WTC11 (cell line): ENCODE measurements around the gene LTBP3. TPM values are rescaled to one million over a fixed set of nuclear protein-coding genes. Genes with fewer than 3 reads are reported as not detected.

Source experiments
- ATAC-seq: fragments of 200-7000 bp; cut with Tn5 transposase; 2 replicates; pipeline ENCODE4 v1.10.0; 2021; ENCODE audit warnings: mild to moderate bottlenecking, moderate library complexity
- CTCF ChIA-PET: fragments of 300-600 bp; sonication (Branson Sonifier 250); formaldehyde crosslinking; loops from one replicate; lab custom pipeline; 2021; ENCODE audit warnings: antibody characterized with exemption; lab: Charles Lee
- POLR2A ChIA-PET: fragments of 350-600 bp; sonication (Branson Sonifier 250); formaldehyde crosslinking; loops from one replicate; lab custom pipeline; 2021; ENCODE audit warnings: antibody characterized with exemption; lab: Charles Lee
- DNase-seq: peaks from one replicate; pipeline ENCODE4 v3.0.0; 2021; ENCODE audit warnings: low spot score
- H3K27ac Mint-ChIP-seq: 2 replicates; pipeline ENCODE4 v1.8.0; 2021; ENCODE audit warnings: mixed read lengths
- H3K27me3 Mint-ChIP-seq: 2 replicates; pipeline ENCODE4 v1.8.0; 2021; ENCODE audit warnings: low read depth, mild to moderate bottlenecking, moderate library complexity, mixed read lengths
- H3K36me3 Mint-ChIP-seq: 2 replicates; pipeline ENCODE4 v1.8.0; 2021; ENCODE audit warnings: mixed read lengths
- H3K4me1 Mint-ChIP-seq: 2 replicates; pipeline ENCODE4 v1.8.0; 2022; ENCODE audit warnings: mixed read lengths
- H3K4me3 Mint-ChIP-seq: 2 replicates; pipeline ENCODE4 v1.8.0; 2021; ENCODE audit warnings: mild to moderate bottlenecking, moderate library complexity, mixed read lengths
- H3K9me3 Mint-ChIP-seq: 2 replicates; pipeline ENCODE4 v1.8.0; 2021; ENCODE audit warnings: mixed read lengths
- ARID4B ChIP-seq: sonication (generic); formaldehyde crosslinking; IDR thresholded peaks from 2 replicates; pipeline ENCODE4 v1.8.0; 2023; ENCODE audit warnings: missing genetic modification reagents, mild to moderate bottlenecking, borderline replicate concordance
- CDX4 ChIP-seq: fragments of 250-450 bp; sonication (Bioruptor Pico); IDR thresholded peaks from 2 replicates; pipeline ENCODE4 v1.9.0; 2021; ENCODE audit warnings: moderate library complexity, mild to moderate bottlenecking, inconsistent platforms, borderline replicate concordance
- E2F5 ChIP-seq: sonication (generic); formaldehyde crosslinking; IDR thresholded peaks from 2 replicates; pipeline ENCODE4 v1.8.1; 2022; ENCODE audit warnings: mild to moderate bottlenecking, moderate library complexity, missing genetic modification reagents
- ERG ChIP-seq: fragments of 250-450 bp; sonication (Bioruptor Pico); IDR thresholded peaks from 2 replicates; pipeline ENCODE4 v1.8.0; 2021; ENCODE audit warnings: mild to moderate bottlenecking
- FOXJ3 ChIP-seq: sonication (generic); formaldehyde crosslinking; IDR thresholded peaks from 2 replicates; pipeline ENCODE4 v1.9.0; 2021; ENCODE audit warnings: missing genetic modification reagents, mild to moderate bottlenecking, borderline replicate concordance
- HMGA2 ChIP-seq: fragments of 250-450 bp; sonication (Bioruptor Pico); IDR thresholded peaks from 2 replicates; pipeline ENCODE4 v1.4.0; 2021; ENCODE audit warnings: mild to moderate bottlenecking, moderate library complexity
- JAZF1 ChIP-seq: fragments of 250-450 bp; sonication (Bioruptor Pico); IDR thresholded peaks from 2 replicates; pipeline ENCODE4 v1.9.0; 2021; ENCODE audit warnings: moderate library complexity, mild to moderate bottlenecking, inconsistent platforms
- KAT7 ChIP-seq: sonication (generic); formaldehyde crosslinking; IDR thresholded peaks from 2 replicates; pipeline ENCODE4 v1.8.1; 2023; ENCODE audit warnings: missing genetic modification reagents, mild to moderate bottlenecking, borderline replicate concordance
- MAX ChIP-seq: sonication (generic); formaldehyde crosslinking; IDR thresholded peaks from 2 replicates; pipeline ENCODE4 v1.8.0; 2022; ENCODE audit warnings: mild to moderate bottlenecking, missing genetic modification reagents
- MLX ChIP-seq: sonication (generic); formaldehyde crosslinking; IDR thresholded peaks from 2 replicates; pipeline ENCODE4 v1.8.1; 2023; ENCODE audit warnings: mild to moderate bottlenecking, missing genetic modification reagents, moderate library complexity
- MXD4 ChIP-seq: fragments of 250-450 bp; sonication (Bioruptor Pico); IDR thresholded peaks from 2 replicates; pipeline ENCODE4 v1.8.0; 2021; ENCODE audit warnings: mild to moderate bottlenecking, moderate library complexity, borderline replicate concordance
- NFYB ChIP-seq: sonication (generic); formaldehyde crosslinking; conservative IDR thresholded peaks from 2 replicates; pipeline ENCODE4 v1.8.0; 2022; ENCODE audit warnings: low read depth, missing genetic modification reagents
- NR2C2 ChIP-seq: sonication (generic); formaldehyde crosslinking; IDR thresholded peaks from 2 replicates; pipeline ENCODE4 v1.8.0; 2022; ENCODE audit warnings: mild to moderate bottlenecking, missing genetic modification reagents
- SMAD4 ChIP-seq: sonication (generic); formaldehyde crosslinking; IDR thresholded peaks from 2 replicates; pipeline ENCODE4 v1.8.0; 2022; ENCODE audit warnings: mild to moderate bottlenecking, missing genetic modification reagents
- TEAD1 ChIP-seq: sonication (generic); formaldehyde crosslinking; IDR thresholded peaks from 2 replicates; pipeline ENCODE4 v1.8.0; 2022; ENCODE audit warnings: mild to moderate bottlenecking, missing genetic modification reagents
- ZNF138 ChIP-seq: sonication (generic); formaldehyde crosslinking; conservative IDR thresholded peaks from 2 replicates; pipeline ENCODE4 v1.8.1; 2022; ENCODE audit warnings: mild to moderate bottlenecking, moderate library complexity, missing genetic modification reagents
- ZNF232 ChIP-seq: sonication (generic); formaldehyde crosslinking; IDR thresholded peaks from 2 replicates; pipeline ENCODE4 v1.8.0; 2022; ENCODE audit warnings: mild to moderate bottlenecking, missing genetic modification reagents
- ZNF425 ChIP-seq: fragments of 250-450 bp; sonication (Bioruptor Pico); conservative IDR thresholded peaks from 2 replicates; pipeline ENCODE4 v1.9.0; 2021; ENCODE audit warnings: mild to moderate bottlenecking
- ZNF532 ChIP-seq: fragments of 250-450 bp; sonication (Bioruptor Pico); IDR thresholded peaks from 2 replicates; pipeline ENCODE4 v1.9.0; 2021; ENCODE audit warnings: mild to moderate bottlenecking, borderline replicate concordance
- total RNA-seq: library from RNA; stranded (reverse); gene quantifications from 3 replicates; pipeline ENCODE4 v1.2.3, GENCODE V29; 2021

The LTBP3 gene
- total RNA-seq, 1 experiment from 2014 or later, result 20.7 TPM

GRCh38 chr11:65574811-65575567, 16.8 kb upstream of the LTBP3 start:
- CTCF ChIA-PET, result interaction anchor here (1.0 to 4.0 kb wide), 8 partner anchors 10 to 34 kb away, joined by 3 to 55 read pairs (median 6); partner anchors contain the start of gene KCNK7

More at GRCh38 chr11:65574811-65575567, 16.8 kb upstream of the LTBP3 start:
- Mint-ChIP-seq H3K9me3 (no peaks in the 10 kb centered on the region), H3K27ac (no peak overlapping the region), H3K27me3 (peaks cover 38% of the 10 kb centered on the region), H3K4me3 (peak overlapping the region; percentile 84), H3K36me3 (no peaks in the 10 kb centered on the region), H3K4me1 (peaks cover 37% of the 10 kb centered on the region)
- TF ChIP-seq KAT7 (no peak), SMAD4 (CRISPR knock-in tag) (no peak), NFYB (no peak), ZNF232 (CRISPR knock-in tag) (peak; percentile 68; the same call in 1 of the 2 replicates), HMGA2 (CRISPR knock-in tag) (no peak), ZNF138 (no peak), E2F5 (CRISPR knock-in tag) (0 out of 2 replicates have a peak, but pooled peaks have one; percentile 27), CDX4 (no peak), FOXJ3 (CRISPR knock-in tag) (no peak), NR2C2 (CRISPR knock-in tag) (0 out of 2 replicates have a peak, but pooled peaks have one; percentile 21), TEAD1 (CRISPR knock-in tag) (no peak), MLX (CRISPR knock-in tag) (no peak), MXD4 (no peak), ZNF532 (CRISPR knock-in tag) (no peak), MAX (CRISPR knock-in tag) (no peak), ZNF425 (no peak), ERG (CRISPR knock-in tag) (no peak), JAZF1 (CRISPR knock-in tag) (no peak), ARID4B (CRISPR knock-in tag) (no peak)
- DNase-seq, result no peak
- no peak for ATAC-seq
- POLR2A ChIA-PET, result interaction anchor here (1.0 to 1.7 kb wide), 3 partner anchors 12 to 32 kb away, joined by 3 to 6 read pairs (median 4); no protein-coding TSS in a partner anchor
